ENCODE results near the gene MAPK7. TPM values are rescaled to one million over a fixed set of nuclear protein-coding genes. Genes with fewer than 3 reads are reported as not detected.

The MAPK7 gene
- total and polyA plus RNA-seq, 2 donors (not counting 1 experiment from before 2014, with no cell fraction given): 12.8 to 18.8 TPM

GRCh38 chr17:19398301-19399181 is 20.2 kb downstream of the MAPK7 start:
- Histone ChIP-seq H3K4me3 (replicated peaks in 1 of 4; ENCODE audit: control extremely low read depth in 1 of 4, insufficient read depth in 1 of 4, low read depth in 3 of 4, low read length in 4 of 4) (no peak overlapping the region), H3K27me3 (ENCODE audit: control insufficient read depth, insufficient read depth, low read length) (no peaks in the 10 kb centered on the region), H3K9ac (ENCODE audit: insufficient read depth, low read length) (no peak overlapping the region), H3K36me3 (ENCODE audit: control insufficient read depth, insufficient read depth, low read length) (no peaks in the 10 kb centered on the region), H3K27ac (ENCODE audit: insufficient read depth, low read length) (no peak overlapping the region), H2AFZ (ENCODE audit: low read length) (peak overlapping the region; percentile 17), H4K20me1 (ENCODE audit: control insufficient read depth, extremely low read depth, insufficient read depth, low read length) (no peaks in the 10 kb centered on the region), H3K4me2 (ENCODE audit: extremely low read depth, insufficient read depth, low read length) (peak overlapping the region; percentile 17), H3K4me1 (ENCODE audit: control insufficient read depth, extremely low read depth, insufficient read depth, low read length) (peaks cover 6% of the 10 kb centered on the region), H3K9me3 (ENCODE audit: control insufficient read depth, insufficient read depth, low read depth, low read length) (no peaks in the 10 kb centered on the region), H3K79me2 (ENCODE audit: control insufficient read depth, insufficient read depth, low read length) (no peaks in the 10 kb centered on the region)
- no peak for TF ChIP-seq EZH2 (IDR thresholded peaks at IDR 0.05; ENCODE audit: low read length, missing control alignments)
- TF ChIP-seq CTCF (conservative IDR thresholded peaks at IDR 0.05 in 1 of 2, IDR thresholded peaks at IDR 0.05 in 1 of 2; ENCODE audit: low read depth in 1 of 2, low read length in 2 of 2): no peak
- peak; percentile 19 to 79 for DNase-seq (ENCODE audit: low read depth in 2 of 2)

- no peak for TF ChIP-seq EZH2 (IDR thresholded peaks at IDR 0.05; ENCODE audit: low read length, missing control alignments)
- no peak for TF ChIP-seq CTCF (conservative IDR thresholded peaks at IDR 0.05 in 1 of 2, IDR thresholded peaks at IDR 0.05 in 1 of 2; ENCODE audit: low read depth in 1 of 2, low read length in 2 of 2)
- Histone ChIP-seq H2AFZ (ENCODE audit: low read length) (no peak overlapping the region), H4K20me1 (ENCODE audit: control insufficient read depth, extremely low read depth, insufficient read depth, low read length) (no peaks in the 10 kb centered on the region), H3K79me2 (ENCODE audit: control insufficient read depth, insufficient read depth, low read length) (no peaks in the 10 kb centered on the region), H3K9me3 (ENCODE audit: control insufficient read depth, insufficient read depth, low read depth, low read length) (no peaks in the 10 kb centered on the region), H3K27ac (ENCODE audit: insufficient read depth, low read length) (no peak overlapping the region), H3K9ac (ENCODE audit: insufficient read depth, low read length) (no peak overlapping the region), H3K36me3 (ENCODE audit: control insufficient read depth, insufficient read depth, low read length) (no peaks in the 10 kb centered on the region), H3K27me3 (ENCODE audit: control insufficient read depth, insufficient read depth, low read length) (no peaks in the 10 kb centered on the region), H3K4me3 (replicated peaks in 1 of 4; ENCODE audit: control extremely low read depth in 1 of 4, insufficient read depth in 1 of 4, low read depth in 3 of 4, low read length in 4 of 4) (no peak overlapping the region), H3K4me1 (ENCODE audit: control insufficient read depth, extremely low read depth, insufficient read depth, low read length) (peaks cover 6% of the 10 kb centered on the region), H3K4me2 (ENCODE audit: extremely low read depth, insufficient read depth, low read length) (no peak overlapping the region)
- DNase-seq (ENCODE audit: low read depth in 2 of 2): no peak
These were observed 21.6 kb downstream of the MAPK7 start for GRCh38 chr17:19399750-19400450.

GRCh38 chr17:19401321-19402010 is 23.2 kb downstream of the MAPK7 start:
- no peak for DNase-seq (ENCODE audit: low read depth in 2 of 2)
- no peak overlapping the region for H3K9ac ChIP-seq (ENCODE audit: insufficient read depth, low read length)
- H3K4me3 ChIP-seq (replicated peaks in 1 of 4; ENCODE audit: control extremely low read depth in 1 of 4, insufficient read depth in 1 of 4, low read depth in 3 of 4, low read length in 4 of 4): no peak overlapping the region
- peaks cover 6% of the 10 kb centered on the region for H3K4me1 ChIP-seq (ENCODE audit: control insufficient read depth, extremely low read depth, insufficient read depth, low read length)
- TF ChIP-seq EZH2 (IDR thresholded peaks at IDR 0.05; ENCODE audit: low read length, missing control alignments) (no peak), CTCF (conservative IDR thresholded peaks at IDR 0.05 in 1 of 2, IDR thresholded peaks at IDR 0.05 in 1 of 2; ENCODE audit: low read depth in 1 of 2, low read length in 2 of 2) (no peak)
- no peaks in the 10 kb centered on the region for H4K20me1 ChIP-seq (ENCODE audit: control insufficient read depth, extremely low read depth, insufficient read depth, low read length)
- no peak overlapping the region for H3K27ac ChIP-seq (ENCODE audit: insufficient read depth, low read length)
- no peaks in the 10 kb centered on the region for H3K9me3 ChIP-seq (ENCODE audit: control insufficient read depth, insufficient read depth, low read depth, low read length)
- no peaks in the 10 kb centered on the region for H3K79me2 ChIP-seq (ENCODE audit: control insufficient read depth, insufficient read depth, low read length)
- no peaks in the 10 kb centered on the region for H3K27me3 ChIP-seq (ENCODE audit: control insufficient read depth, insufficient read depth, low read length)
- H2AFZ ChIP-seq (ENCODE audit: low read length): no peak overlapping the region
- H3K4me2 ChIP-seq (ENCODE audit: extremely low read depth, insufficient read depth, low read length): no peak overlapping the region
- H3K36me3 ChIP-seq (ENCODE audit: control insufficient read depth, insufficient read depth, low read length): no peaks in the 10 kb centered on the region

Measured in fibroblast of lung (primary cell).